ENCODE results near the gene SH2B3. TPM values are rescaled to one million over a fixed set of nuclear protein-coding genes. Genes with fewer than 3 reads are reported as not detected.

SH2B3 gene
- total RNA-seq, 1 experiment from 2014 or later = 99.7 TPM

GRCh38 chr12:111443586-111443985, 37.9 kb downstream of the SH2B3 start:
- peak; percentile 61 for DNase-seq (ENCODE audit: low read depth)

GRCh38 chr12:111444314-111444924, 38.7 kb downstream of the SH2B3 start:
- peak; percentile 91 for DNase-seq (ENCODE audit: low read depth)

GRCh38 chr12:111444925-111445725, 39.4 kb downstream of the SH2B3 start:
- DNase-seq (ENCODE audit: low read depth) = peak; percentile 70

GRCh38 chr12:111445726-111446581, 40.2 kb downstream of the SH2B3 start:
- peak; percentile 90 for DNase-seq (ENCODE audit: low read depth)

GRCh38 chr12:111446631-111447570, 41.2 kb downstream of the SH2B3 start:
- DNase-seq (ENCODE audit: low read depth) = no peak

- DNase-seq (ENCODE audit: low read depth) = no peak
Observed at GRCh38 chr12:111447571-111448265, 42.0 kb downstream of the SH2B3 start.

- DNase-seq (ENCODE audit: low read depth) = no peak
Observed at GRCh38 chr12:111448266-111448830, 42.6 kb downstream of the SH2B3 start.

- DNase-seq (ENCODE audit: low read depth) = no peak
Observed at GRCh38 chr12:111448846-111449790, 43.4 kb downstream of the SH2B3 start.

GRCh38 chr12:111450676-111451075, 45.0 kb downstream of the SH2B3 start:
- no peak for DNase-seq (ENCODE audit: low read depth)

- DNase-seq (ENCODE audit: low read depth) = no peak
Observed at GRCh38 chr12:111451232-111451631, 45.5 kb downstream of the SH2B3 start.

- DNase-seq (ENCODE audit: low read depth) = peak; percentile 67
Observed at GRCh38 chr12:111451649-111452129, 46.0 kb downstream of the SH2B3 start.

GRCh38 chr12:111453071-111453989, 47.6 kb downstream of the SH2B3 start:
- DNase-seq (ENCODE audit: low read depth) = no peak

GRCh38 chr12:111454311-111454710, 48.6 kb downstream of the SH2B3 start:
- no peak for DNase-seq (ENCODE audit: low read depth)

- DNase-seq (ENCODE audit: low read depth) = no peak
Observed at GRCh38 chr12:111454716-111455447, 49.2 kb downstream of the SH2B3 start.

- DNase-seq (ENCODE audit: low read depth) = peak; percentile 73
Observed at GRCh38 chr12:111455448-111456320, 50.0 kb downstream of the SH2B3 start.

- no peak for DNase-seq (ENCODE audit: low read depth)
Observed at GRCh38 chr12:111457071-111457470, 51.3 kb downstream of the SH2B3 start.
